Ammon's horn (tissue), 1 donor: ENCODE measurements around the gene LYST.
"Not testable (repeated sequence)": the region's sequence is repeated elsewhere in the genome, so short reads cannot be mapped to it uniquely, and the experiment has no call there.

Experiments
- DNase-seq: peaks from one replicate; pipeline ENCODE4 v3.0.0-alpha.2; 2016; ENCODE audit warnings: low spot score

The LYST gene

GRCh38 chr1:235821361-235821981 lies 45.2 kb downstream of the LYST start:
- no peak for DNase-seq

- DNase-seq: no peak
Measured at GRCh38 chr1:235820061-235820460, 46.6 kb downstream of the LYST start.

GRCh38 chr1:235818632-235819136 lies 48.0 kb downstream of the LYST start:
- no peak for DNase-seq

GRCh38 chr1:235817101-235817728 lies 49.5 kb downstream of the LYST start:
- DNase-seq: no peak

GRCh38 chr1:235809688-235810397 lies 56.9 kb downstream of the LYST start:
- no peak for DNase-seq

DNA sequence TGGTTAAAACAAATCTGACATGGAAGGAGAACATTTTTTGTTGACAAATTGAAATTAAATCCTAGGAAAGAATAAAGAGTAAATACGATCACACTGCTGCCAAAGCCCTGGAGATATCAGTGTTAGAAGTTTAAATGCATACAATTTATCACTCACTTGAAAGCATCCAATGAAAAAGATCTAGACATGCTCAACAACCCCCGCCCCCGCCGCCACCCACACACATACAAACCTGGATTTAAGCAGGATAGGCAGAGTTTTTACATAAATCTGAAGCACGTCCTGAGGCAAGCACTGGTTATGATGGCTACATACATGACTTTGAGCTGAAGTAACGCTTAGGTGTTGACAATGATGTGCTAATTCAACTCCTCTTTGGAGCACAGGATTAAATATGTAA lies 58.5 kb downstream of the LYST start:
- no peak for DNase-seq

DNA sequence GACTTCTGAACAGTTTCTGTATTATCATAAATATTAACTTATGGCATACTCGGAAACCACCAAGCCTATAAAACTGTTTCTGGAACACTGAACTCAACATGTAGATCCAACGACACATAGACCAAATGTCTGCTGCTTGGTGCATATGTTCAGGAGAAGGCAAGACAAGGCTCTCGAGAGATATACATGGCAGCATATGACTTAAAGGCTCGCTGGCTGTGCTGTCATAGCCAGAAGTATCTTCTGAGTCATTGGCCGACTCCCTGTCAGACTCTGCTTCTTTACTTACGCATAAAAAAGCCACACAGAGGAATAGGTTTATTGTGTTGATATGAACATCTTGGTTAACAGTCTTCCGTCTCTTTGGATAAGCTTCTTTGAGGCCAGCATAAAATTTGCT lies 60.6 kb downstream of the LYST start:
- no peak for DNase-seq

DNA sequence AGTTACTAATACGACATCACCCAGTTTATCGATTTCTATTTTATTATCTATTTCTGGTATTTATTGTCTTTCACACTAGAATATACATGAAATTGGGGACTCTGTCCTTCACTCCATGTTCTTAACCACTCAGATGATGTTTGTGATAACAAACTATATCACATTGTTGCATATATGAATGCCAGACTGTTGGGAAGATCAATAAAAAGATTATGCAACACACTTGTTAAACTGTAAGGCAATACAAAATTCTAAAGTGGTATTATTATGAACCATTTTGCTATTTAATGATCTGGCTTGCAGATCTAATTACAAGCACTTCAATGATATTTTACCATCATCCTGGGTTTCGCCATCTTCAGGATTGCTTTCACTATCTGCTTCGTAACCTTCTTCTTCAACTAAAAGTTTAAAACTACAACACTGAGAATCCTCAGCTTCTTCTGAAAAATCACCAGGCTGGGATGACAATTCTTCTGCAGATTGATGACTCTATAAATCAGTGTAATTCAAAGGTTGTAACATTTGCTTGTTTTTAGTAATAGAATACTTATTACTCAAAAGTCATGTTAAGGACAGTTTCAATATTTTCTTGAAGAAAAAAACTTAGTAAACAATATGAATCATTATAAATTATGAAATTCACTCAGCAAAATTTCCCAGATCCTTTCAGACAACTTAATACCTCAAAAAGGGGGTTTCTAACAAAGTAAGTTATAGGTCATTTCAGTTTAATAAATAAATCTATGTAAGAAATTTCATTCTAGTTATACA lies 63.9 kb downstream of the LYST start:
- no peak for DNase-seq

DNA sequence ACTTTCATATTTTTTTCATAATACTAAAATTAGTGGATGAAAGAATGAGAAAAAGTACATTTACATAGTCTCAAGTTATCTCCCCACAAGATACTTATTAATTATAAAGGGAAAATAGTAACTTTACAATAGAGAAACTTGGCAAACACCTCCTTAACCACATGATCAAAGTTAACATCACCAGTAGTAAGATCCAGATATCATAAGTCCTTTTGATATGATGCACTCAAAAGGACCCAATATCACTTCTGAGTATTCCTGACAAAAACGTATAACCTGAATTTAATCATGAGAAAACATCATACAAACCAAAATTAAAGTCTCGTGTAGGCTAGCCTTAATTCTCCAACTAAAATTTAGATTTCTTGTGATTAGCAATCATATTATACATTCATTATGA lies 67.4 kb downstream of the LYST start:
- no peak for DNase-seq

DNA sequence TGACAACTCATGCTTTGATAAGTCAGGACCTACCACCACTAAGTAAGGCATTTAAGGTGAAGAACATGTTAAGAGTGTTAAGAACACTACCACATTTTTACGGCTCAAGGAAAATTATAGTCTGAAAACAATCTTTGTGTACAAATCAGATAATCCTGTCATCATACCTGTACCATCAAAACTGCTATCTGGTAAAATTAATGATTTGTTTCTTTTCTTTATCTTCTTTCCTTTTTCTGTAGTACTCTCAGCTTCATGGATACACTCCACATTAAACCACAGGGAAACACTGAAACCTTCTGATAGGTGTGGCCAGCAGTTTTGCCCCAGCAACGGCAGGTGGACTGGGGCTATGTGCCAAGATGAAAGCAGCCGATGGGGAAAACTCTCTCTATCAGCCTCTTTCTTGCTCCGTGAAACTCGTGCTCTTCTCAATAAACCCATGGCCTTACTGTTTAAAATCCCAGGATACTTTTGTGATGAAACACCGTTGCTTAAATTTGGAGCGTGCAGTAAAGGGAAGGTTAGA lies 75.1 kb downstream of the LYST start:
- DNase-seq: no peak

- DNase-seq: no peak
Measured at GRCh38 chr1:235790123-235790522, 76.6 kb downstream of the LYST start.

- DNase-seq: not testable (repeated sequence)
Measured at GRCh38 chr1:235786227-235786898, 80.3 kb downstream of the LYST start.

DNA sequence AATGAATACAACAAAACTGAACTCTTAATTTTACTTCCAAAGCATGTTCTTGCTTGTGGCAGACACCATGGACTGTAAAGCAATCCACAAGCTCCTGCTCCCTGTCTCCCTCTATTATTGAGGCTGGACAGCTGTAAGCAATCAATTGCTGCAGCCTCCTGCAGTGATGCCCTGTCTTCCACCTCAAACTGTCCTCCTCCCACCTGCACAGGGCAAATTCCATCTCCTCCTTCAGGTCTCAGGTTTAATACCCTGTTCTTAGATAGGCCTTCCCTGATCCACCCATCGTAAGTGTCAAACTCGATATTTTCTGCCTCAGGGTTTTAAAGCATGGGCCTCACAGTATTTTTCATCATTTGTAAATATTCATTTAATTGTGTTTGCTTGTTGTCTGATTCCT lies 81.8 kb downstream of the LYST start:
- no peak for DNase-seq

DNA sequence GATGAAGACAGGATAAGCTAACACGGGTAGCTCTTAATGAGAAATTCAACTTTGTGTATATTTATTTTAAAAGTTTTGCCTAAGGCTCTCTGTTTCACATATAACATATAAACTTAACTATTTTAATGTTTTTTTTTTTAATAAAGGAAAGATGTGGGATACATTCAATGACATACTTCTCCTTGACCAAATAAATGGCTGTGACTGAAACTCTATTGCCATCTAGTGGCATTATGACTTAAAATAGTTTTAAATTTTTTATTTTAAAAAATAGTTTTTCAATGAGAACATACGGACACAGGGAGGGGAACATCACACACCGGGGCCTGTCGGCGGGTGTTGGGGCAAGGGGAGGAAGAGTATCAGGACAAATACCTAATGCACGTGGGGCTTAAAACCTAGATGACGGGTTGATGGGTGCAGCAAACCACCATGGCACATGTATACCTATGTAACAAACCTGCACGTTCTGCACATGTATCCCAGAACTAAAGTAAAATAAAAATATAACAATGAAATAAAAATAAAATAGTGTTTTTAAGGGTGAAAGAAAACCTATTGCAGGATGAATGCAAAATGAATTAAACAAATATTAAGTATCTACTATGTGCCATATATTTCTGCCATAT lies 83.4 kb downstream of the LYST start:
- DNase-seq: peak; percentile 13

GRCh38 chr1:235782601-235783000 lies 84.1 kb downstream of the LYST start:
- no peak for DNase-seq

DNA sequence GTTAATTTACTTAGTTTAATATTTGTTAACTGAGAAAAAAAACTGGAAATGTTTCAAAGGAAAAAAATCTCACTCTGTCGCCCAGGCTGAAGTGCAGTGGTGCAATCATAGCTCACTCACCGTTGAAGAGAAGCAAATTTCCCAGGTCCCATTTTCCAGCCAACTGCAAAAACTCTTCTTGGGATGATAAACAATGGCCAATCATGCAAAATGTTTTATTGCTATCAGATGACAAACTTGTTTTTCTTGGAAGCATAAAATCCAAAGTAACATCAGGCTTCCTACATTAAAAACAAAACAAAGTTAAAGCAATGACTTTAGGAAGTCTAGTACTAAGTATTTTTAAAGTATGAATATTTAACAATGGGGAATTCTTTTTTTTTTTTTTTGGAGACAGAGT lies 84.9 kb downstream of the LYST start:
- DNase-seq: no peak

GRCh38 chr1:235779770-235780169 lies 86.9 kb downstream of the LYST start:
- no peak for DNase-seq

DNA sequence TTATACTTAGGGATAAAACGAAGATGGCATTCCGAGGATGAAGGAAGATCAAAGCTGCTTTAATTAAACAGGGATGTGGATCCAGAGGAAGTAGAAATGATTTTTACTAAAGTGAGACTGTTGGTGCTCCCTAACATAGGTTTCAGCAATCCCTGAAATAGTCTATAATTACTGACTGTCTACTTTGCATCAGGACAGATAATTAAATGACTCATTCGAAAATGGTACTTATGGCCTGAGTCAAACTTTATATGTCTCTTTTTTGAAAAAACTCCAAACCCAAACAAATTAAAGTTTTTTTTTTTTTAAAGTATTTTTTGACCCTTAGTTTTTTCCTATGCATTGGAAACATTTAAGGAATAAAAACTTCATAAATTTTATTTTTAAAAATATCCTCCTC lies 90.3 kb downstream of the LYST start:
- DNase-seq: no peak

- DNase-seq: no peak
Measured at GRCh38 chr1:235775246-235775860, 91.4 kb downstream of the LYST start.

- DNase-seq: no peak
Measured at GRCh38 chr1:235767795-235768194, 98.9 kb downstream of the LYST start.

DNA sequence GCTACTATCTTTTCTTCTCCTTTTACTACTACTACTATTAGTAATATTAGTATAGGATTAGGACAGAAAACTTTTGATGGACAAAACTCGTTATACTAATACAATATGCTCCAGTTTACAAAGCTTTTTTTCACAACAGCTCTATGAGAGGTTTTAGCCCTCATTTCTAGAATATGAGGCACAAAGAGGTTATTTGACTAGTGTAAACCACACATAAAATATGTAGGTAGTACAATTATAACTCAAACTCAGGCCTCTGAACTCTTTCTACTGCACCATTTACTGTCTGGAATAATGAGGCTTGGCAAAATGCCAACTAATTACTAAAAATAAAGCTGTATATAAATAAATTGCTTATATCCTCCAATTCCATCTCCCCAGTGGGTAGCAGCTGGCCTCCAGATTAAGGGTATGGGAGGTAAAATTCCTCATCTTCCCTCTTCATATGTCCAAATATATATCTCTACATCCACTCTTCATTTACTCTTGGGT lies 99.9 kb downstream of the LYST start:
- DNase-seq: no peak
